ENCODE results near the gene CDC20B.

DNA sequence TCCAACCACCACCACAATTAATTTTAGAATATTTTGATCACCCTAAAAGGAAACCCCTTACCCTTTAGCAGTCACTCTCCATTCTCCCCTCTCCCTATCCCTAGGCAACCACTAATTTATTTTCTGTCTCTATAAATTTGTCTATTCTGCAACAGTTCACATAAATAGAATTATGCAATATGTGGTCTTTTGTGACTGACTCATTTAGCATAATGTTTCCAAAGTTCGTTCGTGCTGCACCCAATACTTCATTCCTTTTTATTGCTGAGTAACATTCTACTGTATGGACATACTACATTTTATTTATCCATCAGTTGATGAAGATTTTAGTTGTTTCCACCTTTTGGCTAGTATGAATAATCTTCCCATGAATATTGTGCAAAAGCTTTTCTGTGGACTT is 18.2 kb upstream of the CDC20B start:
- TF ChIP-seq, protein P1, sequence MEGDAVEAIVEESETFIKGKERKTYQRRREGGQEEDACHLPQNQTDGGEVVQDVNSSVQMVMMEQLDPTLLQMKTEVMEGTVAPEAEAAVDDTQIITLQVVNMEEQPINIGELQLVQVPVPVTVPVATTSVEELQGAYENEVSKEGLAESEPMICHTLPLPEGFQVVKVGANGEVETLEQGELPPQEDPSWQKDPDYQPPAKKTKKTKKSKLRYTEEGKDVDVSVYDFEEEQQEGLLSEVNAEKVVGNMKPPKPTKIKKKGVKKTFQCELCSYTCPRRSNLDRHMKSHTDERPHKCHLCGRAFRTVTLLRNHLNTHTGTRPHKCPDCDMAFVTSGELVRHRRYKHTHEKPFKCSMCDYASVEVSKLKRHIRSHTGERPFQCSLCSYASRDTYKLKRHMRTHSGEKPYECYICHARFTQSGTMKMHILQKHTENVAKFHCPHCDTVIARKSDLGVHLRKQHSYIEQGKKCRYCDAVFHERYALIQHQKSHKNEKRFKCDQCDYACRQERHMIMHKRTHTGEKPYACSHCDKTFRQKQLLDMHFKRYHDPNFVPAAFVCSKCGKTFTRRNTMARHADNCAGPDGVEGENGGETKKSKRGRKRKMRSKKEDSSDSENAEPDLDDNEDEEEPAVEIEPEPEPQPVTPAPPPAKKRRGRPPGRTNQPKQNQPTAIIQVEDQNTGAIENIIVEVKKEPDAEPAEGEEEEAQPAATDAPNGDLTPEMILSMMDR (IDR thresholded peaks at IDR 0.05; ENCODE audit: low read length), result no peak
- no peak for TF ChIP-seq EZH2 (IDR thresholded peaks at IDR 0.05; ENCODE audit: borderline replicate concordance, low read length)

All from OCI-LY1 (cell line).